Retinal pigment epithelial cell (primary cell): ENCODE results near the gene RNF150.
"Not testable (repeated sequence)": the region's sequence is repeated elsewhere in the genome, so short reads cannot be mapped to it uniquely, and the experiment has no call there.

Source experiments
- DNase-seq: peaks from one replicate; pipeline ENCODE4 v3.0.0-alpha.2; 2010; ENCODE audit warnings: low read depth
- H3K4me3 ChIP-seq: 2 replicates; pipeline ENCODE4 v1.5.1; 2011; ENCODE audit warnings: mild to moderate bottlenecking, low read length, control low read depth, moderate library complexity
- CTCF ChIP-seq: conservative IDR thresholded peaks from 2 replicates; pipeline ENCODE4 v1.5.1; 2011; ENCODE audit warnings: low read depth, low read length, control low read depth, inconsistent platforms

RNF150 gene

GRCh38 chr4:141058591-141059512 lies 74.4 kb downstream of the RNF150 start:
- H3K4me3 ChIP-seq = no peak overlapping the region
- TF ChIP-seq CTCF = no peak
- DNase-seq = no peak

DNA sequence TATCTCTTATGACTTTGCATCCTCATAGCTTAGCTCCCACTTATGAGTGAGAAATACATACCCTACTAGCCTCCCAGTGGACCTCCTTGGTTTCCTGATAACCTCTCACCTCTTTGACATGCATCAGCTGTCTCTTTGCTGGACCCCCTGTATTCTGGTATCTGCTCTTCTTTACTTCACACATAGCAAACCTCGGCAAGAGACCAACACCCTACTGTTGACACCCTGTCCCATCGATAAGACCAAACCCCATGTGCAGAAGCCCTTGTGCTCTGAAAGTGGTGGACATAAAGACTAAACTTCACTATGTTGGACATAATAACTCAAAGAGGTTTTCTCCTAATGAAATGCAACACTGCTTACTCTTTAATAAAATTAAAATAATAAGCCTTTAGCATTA lies 75.7 kb downstream of the RNF150 start:
- no peak for DNase-seq
- TF ChIP-seq CTCF = no peak
- H3K4me3 ChIP-seq = no peak overlapping the region

- DNase-seq = no peak
- no peak overlapping the region for H3K4me3 ChIP-seq
- TF ChIP-seq CTCF = no peak
These were observed 76.8 kb downstream of the RNF150 start for GRCh38 chr4:141056473-141056872.

GRCh38 chr4:141054446-141054845 lies 78.8 kb downstream of the RNF150 start:
- no peak for TF ChIP-seq CTCF
- no peak overlapping the region for H3K4me3 ChIP-seq
- no peak for DNase-seq

GRCh38 chr4:141050999-141051398 lies 82.3 kb downstream of the RNF150 start:
- DNase-seq, H3K4me3 ChIP-seq: not testable (repeated sequence)

- peak; percentile 74 for DNase-seq
- no peak for TF ChIP-seq CTCF
- no peak overlapping the region for H3K4me3 ChIP-seq
These were observed 85.9 kb downstream of the RNF150 start for GRCh38 chr4:141047228-141047884.

DNA sequence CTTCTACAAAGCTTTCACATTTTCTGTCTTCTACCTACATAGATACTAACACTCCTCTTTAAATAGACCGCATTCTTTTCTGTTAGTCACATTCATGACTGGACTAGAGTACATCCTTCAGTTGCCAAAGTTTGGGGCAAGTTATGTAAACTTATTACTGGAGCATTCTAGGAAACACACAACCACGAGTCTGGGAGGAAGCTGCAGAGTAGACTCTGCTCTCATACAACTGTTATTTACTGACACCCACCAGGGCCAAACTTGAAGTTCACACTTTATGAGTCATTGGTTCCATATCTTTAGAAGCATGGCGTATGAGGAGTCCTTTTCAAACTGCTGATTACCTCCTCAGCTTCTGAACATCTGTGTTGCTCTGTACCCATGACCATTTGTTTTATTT lies 87.0 kb downstream of the RNF150 start:
- no peak overlapping the region for H3K4me3 ChIP-seq
- TF ChIP-seq CTCF = no peak
- DNase-seq = peak; percentile 55
